Iris pigment epithelial cell (primary cell): Measurements from ENCODE around the gene PLCD1.
"Not testable (repeated sequence)": the region's sequence is repeated elsewhere in the genome, so short reads cannot be mapped to it uniquely, and the experiment has no call there.

Experiments
- DNase-seq: peaks from one replicate; pipeline ENCODE4 v3.0.0-alpha.2; 2011; ENCODE audit warnings: low read depth

Gene PLCD1

GRCh38 chr3:38036906-38037305 lies 7.5 kb upstream of the PLCD1 start:
- no peak for DNase-seq

- DNase-seq, result no peak
These were observed 6.8 kb upstream of the PLCD1 start for GRCh38 chr3:38036286-38036685.

- not testable (repeated sequence) for DNase-seq
These were observed 4.9 kb upstream of the PLCD1 start for GRCh38 chr3:38034335-38034734.

GRCh38 chr3:38033586-38033985 lies 4.1 kb upstream of the PLCD1 start:
- DNase-seq, result not testable (repeated sequence)

GRCh38 chr3:38032328-38032865 lies 3.0 kb upstream of the PLCD1 start:
- no peak for DNase-seq

- DNase-seq, result no peak
These were observed 1.9 kb upstream of the PLCD1 start for GRCh38 chr3:38031022-38031994.

- no peak for DNase-seq
These were observed 932 bp upstream of the PLCD1 start for GRCh38 chr3:38030126-38031021.

GRCh38 chr3:38028621-38029361 lies 651 bp downstream of the PLCD1 start:
- DNase-seq, result no peak

GRCh38 chr3:38027466-38028465 lies 1.7 kb downstream of the PLCD1 start:
- no peak for DNase-seq

GRCh38 chr3:38026856-38027255 lies 2.6 kb downstream of the PLCD1 start:
- DNase-seq, result no peak

- DNase-seq, result no peak
These were observed 6.3 kb downstream of the PLCD1 start for GRCh38 chr3:38022896-38023709.

- no peak for DNase-seq
These were observed 7.1 kb downstream of the PLCD1 start for GRCh38 chr3:38022301-38022700.

- no peak for DNase-seq
These were observed 8.2 kb downstream of the PLCD1 start for GRCh38 chr3:38021196-38021595.

GRCh38 chr3:38020342-38020726 lies 9.1 kb downstream of the PLCD1 start:
- DNase-seq, result no peak

- no peak for DNase-seq
These were observed 9.6 kb downstream of the PLCD1 start for GRCh38 chr3:38019658-38020341.

- no peak for DNase-seq
These were observed 10.9 kb downstream of the PLCD1 start for GRCh38 chr3:38018296-38019266.

GRCh38 chr3:38017445-38018295 lies 11.8 kb downstream of the PLCD1 start:
- DNase-seq, result no peak
